ENCODE data around the gene MAP2K4.

The MAP2K4 gene

DNA sequence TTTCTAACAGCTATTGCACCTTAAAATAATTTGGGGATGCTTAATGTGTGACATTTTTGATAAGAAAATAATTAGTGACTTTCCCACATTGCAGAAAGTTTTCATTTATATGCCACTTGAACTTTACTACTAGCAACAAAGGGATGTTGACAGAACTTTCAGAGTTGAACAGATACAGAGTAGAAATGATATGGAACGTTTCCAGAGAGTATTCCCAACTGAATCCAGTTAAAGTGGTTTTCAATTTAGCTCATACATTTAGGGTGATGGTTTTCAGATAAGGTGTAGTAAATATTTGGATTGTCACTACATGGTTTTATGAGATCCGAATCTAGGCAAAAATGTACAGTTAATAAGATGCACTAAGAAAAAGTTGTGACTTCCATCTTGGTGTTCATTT lies 17.3 kb downstream of the MAP2K4 start:
- no peak for DNase-seq (ENCODE audit: low read depth in 2 of 2, low spot score in 1 of 2)

DNA sequence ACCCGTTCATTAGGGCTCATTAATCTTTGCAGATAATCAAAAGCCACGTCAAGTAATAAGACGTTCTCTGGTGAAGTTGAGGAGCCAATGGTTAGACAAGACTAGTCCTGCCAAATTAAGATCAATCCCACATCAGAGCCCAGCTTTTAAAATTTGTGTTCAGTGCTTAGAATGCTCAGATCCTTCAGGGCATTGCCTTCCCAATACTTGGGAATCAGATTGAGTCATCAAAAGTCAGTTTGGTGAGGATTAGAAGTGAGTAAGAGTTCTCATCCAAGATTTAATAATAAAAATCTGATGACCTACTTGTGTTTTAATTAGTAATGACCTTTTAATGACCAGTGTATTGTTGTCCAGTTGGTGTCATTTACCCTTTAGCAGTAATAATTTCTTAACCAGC lies 19.8 kb downstream of the MAP2K4 start:
- DNase-seq (ENCODE audit: low read depth in 2 of 2, low spot score in 1 of 2) = no peak

DNA sequence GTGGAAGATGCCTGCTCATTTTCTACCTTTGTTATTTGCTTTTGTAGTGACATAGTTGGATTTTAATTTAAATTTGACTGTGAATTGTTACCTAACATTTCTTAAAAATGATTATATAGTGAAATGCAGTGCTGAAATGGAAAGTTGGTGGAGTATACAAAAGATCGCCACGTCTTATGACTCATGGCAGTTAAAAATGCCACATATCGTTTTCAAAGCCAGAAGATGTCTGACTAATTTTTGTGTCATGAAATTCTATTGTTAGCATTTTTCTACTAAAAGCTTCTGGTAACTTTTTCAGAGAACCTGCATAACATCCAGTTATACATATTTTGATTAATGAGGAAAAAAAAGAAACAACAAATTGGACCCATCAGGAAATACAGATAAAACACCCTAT lies 20.6 kb downstream of the MAP2K4 start:
- no peak for DNase-seq (ENCODE audit: low read depth in 2 of 2, low spot score in 1 of 2)

- no peak for DNase-seq (ENCODE audit: low read depth in 2 of 2, low spot score in 1 of 2)
Measured at GRCh38 chr17:12043702-12044101, 23.0 kb downstream of the MAP2K4 start.

- DNase-seq (ENCODE audit: low read depth in 2 of 2, low spot score in 1 of 2) = no peak
Measured at GRCh38 chr17:12046786-12047185, 26.1 kb downstream of the MAP2K4 start.

- DNase-seq (ENCODE audit: low read depth in 2 of 2, low spot score in 1 of 2) = no peak
Measured at GRCh38 chr17:12047681-12048376, 27.2 kb downstream of the MAP2K4 start.

GRCh38 chr17:12048843-12049473 lies 28.3 kb downstream of the MAP2K4 start:
- no peak for DNase-seq (ENCODE audit: low read depth in 2 of 2, low spot score in 1 of 2)

DNA sequence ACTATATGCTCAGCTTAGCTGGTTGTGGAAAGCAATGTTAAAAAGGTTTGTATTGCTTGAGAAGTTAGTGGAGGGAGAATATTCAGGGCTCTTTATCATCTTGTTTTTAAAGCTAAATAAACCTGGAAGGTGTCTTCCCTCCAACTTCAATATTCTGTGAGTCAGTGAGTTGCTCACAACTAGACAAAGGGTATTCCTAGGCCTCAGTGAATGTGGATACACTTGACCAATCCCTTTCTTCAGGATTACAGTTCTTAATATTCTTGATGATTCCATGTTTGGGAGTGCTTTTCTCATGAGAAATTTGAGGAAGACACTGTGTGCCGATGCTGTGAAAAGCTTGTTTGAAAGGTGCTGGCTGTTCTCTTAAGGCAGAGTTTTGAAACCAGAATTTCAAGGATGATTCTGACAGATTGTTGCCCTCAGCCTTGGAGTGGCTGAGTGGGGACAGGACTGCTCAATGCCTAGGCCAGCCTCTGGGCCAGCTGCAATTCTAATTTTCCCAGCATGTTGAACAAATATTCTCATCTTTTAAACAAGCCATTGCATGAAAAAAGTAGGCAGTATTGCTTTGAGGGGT lies 30.1 kb downstream of the MAP2K4 start:
- DNase-seq (ENCODE audit: low read depth in 2 of 2, low spot score in 1 of 2) = no peak

DNA sequence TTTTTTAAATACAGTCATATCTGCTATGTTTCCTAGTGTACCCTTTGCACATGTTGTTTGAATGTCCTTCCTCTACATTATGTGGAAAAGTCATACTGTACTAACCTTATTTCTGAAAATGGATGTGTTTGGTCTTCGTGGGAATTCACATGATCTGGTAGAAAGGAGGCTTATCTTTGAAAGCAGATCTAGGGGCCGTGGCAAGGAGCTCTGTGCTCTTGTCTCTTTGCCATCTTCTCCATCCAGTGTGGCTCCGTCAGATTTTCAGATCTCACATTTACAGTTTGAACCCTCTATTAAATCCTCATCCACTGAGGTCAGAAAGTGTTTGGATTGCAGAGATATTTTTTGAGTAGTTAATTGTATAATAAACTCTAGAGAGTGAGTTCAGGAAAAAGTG lies 32.9 kb downstream of the MAP2K4 start:
- no peak for DNase-seq (ENCODE audit: low read depth in 2 of 2, low spot score in 1 of 2)

- no peak for DNase-seq (ENCODE audit: low read depth in 2 of 2, low spot score in 1 of 2)
Measured at GRCh38 chr17:12055889-12056288, 35.2 kb downstream of the MAP2K4 start.

DNA sequence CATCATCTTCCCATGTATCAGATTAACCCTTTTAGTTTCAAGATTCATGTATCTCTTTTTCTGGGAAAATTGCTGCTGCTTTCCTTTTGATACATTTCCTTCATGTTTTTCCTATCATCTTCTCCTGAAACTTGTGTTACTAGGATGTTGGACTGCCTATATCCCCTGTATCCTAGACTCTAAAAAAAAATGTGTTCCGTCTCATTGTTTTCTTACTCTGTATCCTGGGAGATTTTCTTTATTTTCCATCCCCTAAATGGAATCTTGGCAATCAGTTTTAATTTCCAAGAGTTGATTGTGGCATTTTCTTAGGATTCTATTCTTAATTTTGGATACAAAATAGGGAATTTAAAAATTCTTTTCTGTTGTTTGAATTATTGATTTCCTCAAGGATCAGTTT lies 36.8 kb downstream of the MAP2K4 start:
- DNase-seq (ENCODE audit: low read depth in 2 of 2, low spot score in 1 of 2) = no peak

GRCh38 chr17:12058535-12058934 lies 37.9 kb downstream of the MAP2K4 start:
- DNase-seq (ENCODE audit: low read depth in 2 of 2, low spot score in 1 of 2) = no peak

GRCh38 chr17:12062249-12062648 lies 41.6 kb downstream of the MAP2K4 start:
- no peak for DNase-seq (ENCODE audit: low read depth in 2 of 2, low spot score in 1 of 2)

DNA sequence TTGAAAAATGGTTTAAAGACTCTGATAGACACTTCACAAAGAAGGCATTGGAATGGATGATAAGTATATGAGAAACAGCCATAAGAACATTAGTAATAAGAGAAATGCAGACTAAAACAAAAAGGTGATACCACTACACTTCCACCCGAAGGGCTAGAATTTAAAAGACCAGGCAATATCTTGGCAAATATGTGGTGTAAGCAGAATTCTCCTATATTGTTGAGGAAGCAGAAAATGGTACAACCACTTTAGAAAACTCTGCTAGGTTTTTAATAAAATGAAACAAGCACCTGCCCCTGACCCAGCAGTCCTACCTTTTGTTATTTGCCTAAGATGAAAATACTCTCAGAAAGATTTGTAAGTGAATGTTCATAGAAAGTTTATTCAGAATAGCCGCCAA lies 43.7 kb downstream of the MAP2K4 start:
- DNase-seq (ENCODE audit: low read depth in 2 of 2, low spot score in 1 of 2) = no peak

- DNase-seq (ENCODE audit: low read depth in 2 of 2, low spot score in 1 of 2) = no peak
Measured at GRCh38 chr17:12067485-12067884, 46.8 kb downstream of the MAP2K4 start.

DNA sequence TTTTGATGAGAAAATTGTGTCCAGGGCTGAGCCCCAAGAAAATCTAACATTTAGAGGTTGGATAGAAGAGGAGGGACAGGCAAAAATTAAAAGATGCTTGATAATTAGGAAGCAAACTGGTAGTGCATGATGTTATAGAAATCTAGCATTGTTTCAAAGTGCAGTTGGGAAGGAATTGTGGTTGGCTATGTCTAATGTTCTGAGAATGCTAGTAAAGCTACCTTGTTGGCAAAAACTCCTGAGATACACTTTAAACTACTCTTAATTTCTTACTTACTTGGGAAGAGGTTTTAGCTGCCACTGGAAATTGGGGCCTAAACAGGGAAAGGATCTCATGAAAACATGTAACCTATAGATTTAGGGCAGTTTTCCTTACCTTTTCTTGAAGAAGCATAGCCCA lies 48.3 kb downstream of the MAP2K4 start:
- DNase-seq (ENCODE audit: low read depth in 2 of 2, low spot score in 1 of 2) = no peak

DNA sequence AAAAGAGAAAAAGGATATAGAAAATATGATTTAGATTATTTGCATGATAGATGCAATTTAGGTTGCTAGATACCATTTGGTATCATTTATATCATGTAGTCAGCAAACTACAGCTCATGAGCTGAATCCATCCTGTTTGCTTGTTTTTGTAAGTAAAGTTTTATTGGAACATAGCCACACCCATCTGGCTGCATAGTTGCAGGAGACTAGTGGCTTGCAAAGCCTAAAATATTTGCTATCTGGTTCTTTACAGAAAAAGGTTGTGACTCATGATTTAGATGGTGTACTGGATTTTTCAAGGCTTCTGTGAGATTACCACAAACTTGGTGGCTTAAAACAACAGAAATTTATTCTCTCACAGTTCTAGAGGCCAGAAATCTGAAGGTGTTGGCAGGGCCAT lies 49.9 kb downstream of the MAP2K4 start:
- DNase-seq (ENCODE audit: low read depth in 2 of 2, low spot score in 1 of 2) = no peak

GRCh38 chr17:12074346-12074745 lies 53.7 kb downstream of the MAP2K4 start:
- no peak for DNase-seq (ENCODE audit: low read depth in 2 of 2, low spot score in 1 of 2)

DNA sequence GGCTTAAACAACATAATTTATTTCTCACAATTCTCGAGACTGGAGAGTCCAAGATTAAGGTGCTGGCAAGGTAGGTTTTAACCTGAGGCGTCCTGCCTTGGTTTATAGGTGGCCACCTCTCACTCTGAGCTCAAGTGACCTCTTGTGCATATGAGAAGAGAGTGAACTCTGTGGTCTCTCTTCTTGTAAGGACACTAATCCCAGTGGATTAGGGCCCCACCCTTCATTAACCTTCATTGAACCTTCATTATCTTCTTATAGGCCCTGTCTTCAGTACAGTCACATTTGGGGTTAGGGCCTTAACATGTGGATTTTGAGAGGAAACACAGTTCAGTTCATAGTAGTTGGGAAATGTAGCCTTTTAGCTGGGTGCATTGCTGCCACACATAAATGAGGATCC lies 57.1 kb downstream of the MAP2K4 start:
- DNase-seq (ENCODE audit: low read depth in 2 of 2, low spot score in 1 of 2) = no peak

DNA sequence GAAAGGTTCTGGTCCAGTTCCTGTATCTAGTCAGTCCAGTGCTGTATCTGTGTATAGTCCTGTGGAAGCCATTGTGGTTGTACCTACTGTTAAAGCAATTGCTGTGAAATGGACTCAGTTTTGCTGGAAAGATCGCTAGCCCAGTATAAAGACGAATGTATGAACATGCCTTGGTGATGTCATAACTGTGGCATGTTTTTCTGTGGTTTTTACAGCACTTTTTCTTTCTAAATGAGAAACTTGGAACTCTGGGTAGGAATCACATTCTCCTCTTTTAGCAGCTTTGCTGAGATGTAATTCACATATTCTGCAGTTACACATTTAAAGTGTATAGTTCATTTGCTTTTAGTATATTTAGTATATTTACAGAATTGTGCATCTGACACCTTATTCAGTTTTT lies 58.1 kb downstream of the MAP2K4 start:
- no peak for DNase-seq (ENCODE audit: low read depth in 2 of 2, low spot score in 1 of 2)

- DNase-seq (ENCODE audit: low read depth in 2 of 2, low spot score in 1 of 2) = no peak
Measured at GRCh38 chr17:12081720-12082119, 61.0 kb downstream of the MAP2K4 start.

DNA sequence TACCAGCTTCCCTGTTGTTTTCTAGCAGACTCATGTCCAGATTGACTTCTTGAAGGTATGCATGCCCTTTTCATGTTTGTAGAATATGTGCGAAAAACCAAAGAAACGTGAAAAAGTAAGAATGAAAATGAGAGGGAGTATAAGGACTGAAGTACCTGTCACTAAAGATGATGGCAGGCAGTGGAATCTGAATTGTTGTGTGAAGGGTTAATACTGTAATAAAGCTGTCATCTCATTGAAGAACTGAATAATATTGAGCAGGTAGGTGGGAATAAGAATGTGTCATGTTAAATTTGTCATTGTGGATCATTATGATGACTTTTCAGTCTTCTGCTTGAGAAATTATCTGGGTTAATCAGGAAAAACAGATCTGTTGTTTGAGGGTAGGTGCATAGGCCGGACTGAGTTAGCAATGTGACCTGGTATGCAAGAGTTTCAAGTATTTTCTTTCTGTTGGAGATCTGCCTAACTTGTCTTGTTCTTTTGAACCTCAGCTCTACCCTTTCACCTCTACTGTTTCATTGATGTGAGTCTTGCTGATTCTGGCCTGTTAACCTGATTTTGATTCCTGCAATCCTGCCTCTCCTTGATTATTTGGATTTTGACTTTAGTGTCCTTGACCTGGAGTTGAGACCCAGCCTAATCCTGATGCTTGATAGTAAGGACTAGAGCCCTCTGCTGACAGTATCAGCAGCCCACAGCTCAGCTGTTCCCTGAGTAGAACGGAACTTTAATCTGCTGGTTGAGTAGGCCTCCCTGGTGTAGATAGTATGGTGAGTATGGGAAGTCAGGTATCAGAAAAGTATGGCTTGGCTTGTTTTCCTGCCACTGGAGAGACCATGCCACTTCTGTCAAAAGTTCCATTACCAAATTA lies 64.6 kb downstream of the MAP2K4 start:
- no peak for DNase-seq (ENCODE audit: low read depth in 2 of 2, low spot score in 1 of 2)
